D721Med (cell line): ENCODE measurements around the gene GGA2.

Experiments used
- DNase-seq: peaks from one replicate; pipeline ENCODE4 v3.0.0; 2011; ENCODE audit warnings: low spot score; ENCODE audit not compliant: insufficient read length
- FAIRE-seq: peaks from 2 replicates; lab custom pipeline; 2011; peaks lifted over from hg19 to GRCh38; lab: Jason Lieb, UNC
- CTCF ChIP-seq: IDR thresholded peaks from 2 replicates; pipeline ENCODE4 v1.5.1; 2012; ENCODE audit warnings: mild to moderate bottlenecking, control low read depth; ENCODE audit not compliant: insufficient read depth; ENCODE audit errors: missing control alignments

GGA2 gene

DNA sequence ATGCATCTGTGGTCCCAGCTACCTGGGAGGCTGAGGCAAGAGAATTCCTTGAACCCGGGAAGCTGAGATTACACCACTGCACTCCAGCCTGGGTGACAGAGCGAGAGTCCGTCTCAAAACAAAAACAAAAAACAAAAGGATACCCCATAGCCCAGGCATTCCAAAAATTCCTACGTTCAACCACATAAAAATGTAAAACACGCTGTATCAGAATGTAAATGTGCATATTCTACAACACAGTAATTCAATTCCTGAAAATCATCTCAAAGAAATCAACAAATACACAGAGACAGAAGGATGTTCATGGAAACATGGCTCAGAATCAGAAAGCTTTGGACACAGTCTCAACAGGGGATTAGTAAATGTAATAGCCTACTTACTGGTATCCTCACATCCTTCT is 90.3 kb downstream of the GGA2 start:
- DNase-seq (no peak), FAIRE-seq (no peak)
- TF ChIP-seq CTCF, result no peak

- no peak for FAIRE-seq
- no peak for TF ChIP-seq CTCF
Measured at GRCh38 chr16:23416816-23417215, 93.5 kb downstream of the GGA2 start.

GRCh38 chr16:23414731-23415130 is 95.6 kb downstream of the GGA2 start:
- TF ChIP-seq CTCF, result no peak
- no peak for FAIRE-seq
- DNase-seq, result no peak

More at GRCh38 chr16:23416816-23417215, 93.5 kb downstream of the GGA2 start:
- no peak for DNase-seq
